Epithelial cell of proximal tubule (primary cell): Measurements from ENCODE around the gene ATG16L2. TPM values are rescaled to one million over a fixed set of nuclear protein-coding genes. Genes with fewer than 3 reads are reported as not detected.

Experiments used
- DNase-seq: peaks from one replicate; pipeline ENCODE4 v3.0.0-alpha.2; 2011; ENCODE audit warnings: low read depth
- H3K4me3 ChIP-seq: 2 replicates; pipeline ENCODE4 v1.5.1; 2011; ENCODE audit warnings: low read depth, mild to moderate bottlenecking, low read length
- total RNA-seq: library from RNA; depleted of rRNA; stranded (reverse); fragments of >200 nt; gene quantifications from 2 replicates; pipeline ENCODE4 v1.2.3, GENCODE V29; 2015
- TF ChIP-seq, protein P1 (sequence below): conservative IDR thresholded peaks from 2 replicates; pipeline ENCODE4 v1.5.1; 2012; ENCODE audit warnings: low read depth, mild to moderate bottlenecking, low read length

ATG16L2 gene, protein sequence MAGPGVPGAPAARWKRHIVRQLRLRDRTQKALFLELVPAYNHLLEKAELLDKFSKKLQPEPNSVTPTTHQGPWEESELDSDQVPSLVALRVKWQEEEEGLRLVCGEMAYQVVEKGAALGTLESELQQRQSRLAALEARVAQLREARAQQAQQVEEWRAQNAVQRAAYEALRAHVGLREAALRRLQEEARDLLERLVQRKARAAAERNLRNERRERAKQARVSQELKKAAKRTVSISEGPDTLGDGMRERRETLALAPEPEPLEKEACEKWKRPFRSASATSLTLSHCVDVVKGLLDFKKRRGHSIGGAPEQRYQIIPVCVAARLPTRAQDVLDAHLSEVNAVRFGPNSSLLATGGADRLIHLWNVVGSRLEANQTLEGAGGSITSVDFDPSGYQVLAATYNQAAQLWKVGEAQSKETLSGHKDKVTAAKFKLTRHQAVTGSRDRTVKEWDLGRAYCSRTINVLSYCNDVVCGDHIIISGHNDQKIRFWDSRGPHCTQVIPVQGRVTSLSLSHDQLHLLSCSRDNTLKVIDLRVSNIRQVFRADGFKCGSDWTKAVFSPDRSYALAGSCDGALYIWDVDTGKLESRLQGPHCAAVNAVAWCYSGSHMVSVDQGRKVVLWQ
- total RNA-seq, result 7.3 and 40.1 TPM in 2 replicates

DNA sequence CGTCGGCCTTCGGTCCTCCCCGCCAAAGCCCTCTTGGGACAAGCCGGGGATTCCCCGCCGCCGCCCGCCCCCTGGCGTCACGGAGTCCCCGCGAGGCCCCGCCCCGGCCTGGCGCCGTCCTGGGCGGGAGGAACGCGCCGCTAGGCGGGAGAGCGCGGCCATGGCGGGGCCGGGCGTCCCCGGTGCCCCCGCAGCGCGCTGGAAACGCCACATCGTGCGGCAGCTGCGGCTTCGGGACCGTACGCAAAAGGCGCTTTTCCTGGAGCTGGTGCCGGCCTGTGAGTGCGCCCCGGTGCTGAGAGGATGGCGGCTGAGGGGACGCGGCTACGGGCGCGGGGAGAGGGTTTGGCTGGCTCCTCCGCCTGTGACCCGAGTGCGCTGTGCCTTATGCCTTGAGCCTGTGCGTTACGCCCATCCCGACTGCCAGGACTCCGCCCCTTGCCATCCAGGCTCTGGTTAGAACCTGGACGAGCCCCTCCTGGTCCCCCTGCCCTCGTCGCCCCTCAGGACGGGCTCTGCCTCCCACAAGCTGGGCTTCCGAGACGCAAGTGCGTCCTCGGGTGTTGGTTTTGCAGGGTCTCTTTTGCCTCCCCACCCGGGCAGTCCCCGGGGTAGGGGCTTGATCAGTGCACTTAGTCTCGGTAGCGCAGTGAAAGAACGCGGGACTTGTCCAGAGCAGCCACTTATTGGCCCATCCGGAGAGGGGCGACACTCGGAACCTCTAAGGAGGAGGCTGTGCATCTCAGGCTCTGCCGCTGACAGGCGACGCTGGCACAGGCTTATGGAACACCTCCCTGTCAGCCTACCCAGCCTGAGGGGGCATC is at the start of gene ATG16L2:
TSS of gene ATG16L2 (plus strand) at position 126 of the 824 bp plus-strand sequence. CDS start at position 161, 35 bp downstream.
- TF ChIP-seq, protein P1, sequence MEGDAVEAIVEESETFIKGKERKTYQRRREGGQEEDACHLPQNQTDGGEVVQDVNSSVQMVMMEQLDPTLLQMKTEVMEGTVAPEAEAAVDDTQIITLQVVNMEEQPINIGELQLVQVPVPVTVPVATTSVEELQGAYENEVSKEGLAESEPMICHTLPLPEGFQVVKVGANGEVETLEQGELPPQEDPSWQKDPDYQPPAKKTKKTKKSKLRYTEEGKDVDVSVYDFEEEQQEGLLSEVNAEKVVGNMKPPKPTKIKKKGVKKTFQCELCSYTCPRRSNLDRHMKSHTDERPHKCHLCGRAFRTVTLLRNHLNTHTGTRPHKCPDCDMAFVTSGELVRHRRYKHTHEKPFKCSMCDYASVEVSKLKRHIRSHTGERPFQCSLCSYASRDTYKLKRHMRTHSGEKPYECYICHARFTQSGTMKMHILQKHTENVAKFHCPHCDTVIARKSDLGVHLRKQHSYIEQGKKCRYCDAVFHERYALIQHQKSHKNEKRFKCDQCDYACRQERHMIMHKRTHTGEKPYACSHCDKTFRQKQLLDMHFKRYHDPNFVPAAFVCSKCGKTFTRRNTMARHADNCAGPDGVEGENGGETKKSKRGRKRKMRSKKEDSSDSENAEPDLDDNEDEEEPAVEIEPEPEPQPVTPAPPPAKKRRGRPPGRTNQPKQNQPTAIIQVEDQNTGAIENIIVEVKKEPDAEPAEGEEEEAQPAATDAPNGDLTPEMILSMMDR, result peak; percentile 13
- DNase-seq, result no peak
- H3K4me3 ChIP-seq, result peak within 1 kb of the TSS; percentile 87

DNA sequence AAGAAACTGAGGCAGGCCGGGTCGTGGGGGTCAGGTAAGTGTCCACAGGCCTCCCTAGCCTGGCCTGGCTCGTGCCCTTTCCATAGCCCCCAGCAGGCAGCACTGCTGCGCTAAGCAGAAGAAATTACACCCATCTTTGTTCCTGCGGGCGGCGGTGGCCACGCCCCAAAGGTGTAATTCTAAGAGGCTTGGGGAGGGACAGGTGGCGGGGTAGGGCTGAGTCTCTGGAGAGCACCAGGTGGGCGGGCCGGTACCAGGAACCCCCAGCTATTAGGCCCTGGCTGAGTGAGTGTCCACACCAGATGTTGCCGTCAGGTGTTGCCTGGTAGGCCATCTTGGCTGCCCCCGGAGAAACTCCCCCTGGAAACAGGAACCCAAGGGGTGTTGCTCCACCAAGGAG is 49.7 kb upstream of the ATG16L2 start:
- DNase-seq, result no peak
- TF ChIP-seq, protein P1, result no peak
- H3K4me3 ChIP-seq, result no peak overlapping the region

DNA sequence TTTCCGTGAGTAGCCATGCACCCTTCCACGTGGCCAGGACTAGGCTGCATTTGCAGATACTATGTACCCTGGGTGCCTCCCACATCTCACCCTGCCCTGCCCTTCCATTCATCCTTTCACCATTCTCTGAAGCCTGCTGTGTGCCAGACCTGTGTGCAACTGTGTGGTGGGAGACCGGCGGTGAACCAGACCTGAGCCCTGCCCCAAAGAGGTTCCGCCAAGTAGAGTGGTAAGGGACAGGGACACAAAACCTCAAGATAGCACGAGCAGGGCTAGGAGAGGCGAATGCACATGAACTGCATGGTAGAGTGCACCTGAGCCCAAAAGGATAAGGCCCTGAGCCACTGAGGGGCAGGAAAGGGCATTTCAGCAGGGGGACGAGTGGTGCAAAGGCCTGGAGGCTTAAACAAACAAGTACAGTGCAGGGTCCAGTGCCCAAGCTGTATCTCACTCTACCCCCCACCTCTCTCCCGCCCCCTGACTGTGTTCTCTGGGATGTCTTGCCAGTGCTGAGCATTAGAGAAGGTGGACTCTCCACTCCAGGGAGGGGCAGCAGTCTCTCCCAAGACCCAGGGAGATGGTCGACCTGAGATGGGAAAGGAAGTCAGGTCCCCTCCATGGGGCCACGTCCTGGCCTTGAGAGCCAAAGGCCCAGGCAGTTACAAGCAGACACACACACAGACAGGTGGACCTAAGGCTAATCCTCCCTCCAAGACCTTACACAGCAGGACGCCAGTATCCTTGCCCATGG is 47.9 kb upstream of the ATG16L2 start:
- H3K4me3 ChIP-seq, result no peak overlapping the region
- TF ChIP-seq, protein P1, result no peak
- DNase-seq, result no peak

DNA sequence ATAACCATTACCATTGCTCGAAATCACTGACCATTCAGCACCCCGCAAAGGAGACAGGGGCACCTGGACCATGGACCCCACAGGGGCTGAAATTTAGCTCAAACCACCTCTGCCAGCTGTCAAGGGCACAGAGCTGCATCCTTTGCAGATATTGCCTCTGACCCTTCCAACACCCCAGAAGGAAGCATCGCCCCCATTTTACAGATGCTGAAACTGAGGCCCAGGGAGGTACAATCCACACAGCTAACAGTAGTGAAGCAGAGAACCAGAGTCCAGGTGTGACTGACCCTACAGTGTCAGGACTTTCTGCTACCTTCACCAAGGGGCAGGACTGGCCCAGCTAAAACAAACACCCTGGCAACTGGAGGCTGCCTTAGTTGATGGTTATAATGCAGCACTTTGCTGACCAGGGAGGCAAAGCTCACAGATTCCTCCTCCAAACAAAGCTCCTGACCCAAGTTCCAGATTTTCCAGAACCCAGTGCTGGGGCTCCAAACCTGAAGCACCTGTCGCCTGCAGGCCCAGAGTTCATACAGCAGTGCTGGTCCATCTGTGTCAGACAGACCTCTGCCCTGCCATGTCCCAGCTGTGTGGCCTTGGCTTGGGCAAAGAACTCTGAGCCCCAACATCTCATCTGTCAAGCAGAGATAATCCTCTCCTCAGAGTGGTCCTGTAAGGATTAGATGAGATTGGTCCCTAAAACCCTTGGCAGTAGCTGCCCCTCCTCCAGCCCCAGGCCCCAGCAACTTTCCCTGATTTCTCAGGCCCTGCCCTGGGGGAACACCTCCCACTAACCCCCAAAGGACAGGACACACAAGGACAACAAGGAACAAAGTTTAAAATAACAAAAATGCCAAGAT is 46.8 kb upstream of the ATG16L2 start:
- no peak for DNase-seq
- H3K4me3 ChIP-seq, result no peak overlapping the region
- TF ChIP-seq, protein P1, result no peak

DNA sequence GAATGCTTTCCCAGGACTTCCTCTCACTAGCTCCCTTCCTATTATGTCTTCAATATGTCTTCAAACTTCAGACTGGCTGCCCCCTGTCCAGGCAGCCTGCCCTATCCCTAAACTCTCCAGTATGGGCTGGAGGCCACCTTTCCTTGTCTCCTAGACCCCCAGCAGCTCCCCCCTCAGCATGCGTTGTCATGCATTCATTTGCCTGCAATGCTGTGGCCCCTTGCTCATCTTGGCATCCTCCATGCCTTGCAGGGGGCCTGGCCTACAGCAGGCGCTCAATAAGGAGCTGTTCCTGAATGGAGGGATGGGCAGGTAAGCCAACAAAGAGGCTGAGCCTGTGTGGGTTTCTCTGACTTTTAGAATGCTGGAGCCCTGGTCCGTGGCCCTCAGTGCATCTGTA is 45.6 kb upstream of the ATG16L2 start:
- H3K4me3 ChIP-seq, result no peak overlapping the region
- TF ChIP-seq, protein P1, result no peak
- DNase-seq, result no peak
